ENCODE results near the gene MBD2. TPM values are rescaled to one million over a fixed set of nuclear protein-coding genes. Genes with fewer than 3 reads are reported as not detected.

MBD2 gene, protein sequence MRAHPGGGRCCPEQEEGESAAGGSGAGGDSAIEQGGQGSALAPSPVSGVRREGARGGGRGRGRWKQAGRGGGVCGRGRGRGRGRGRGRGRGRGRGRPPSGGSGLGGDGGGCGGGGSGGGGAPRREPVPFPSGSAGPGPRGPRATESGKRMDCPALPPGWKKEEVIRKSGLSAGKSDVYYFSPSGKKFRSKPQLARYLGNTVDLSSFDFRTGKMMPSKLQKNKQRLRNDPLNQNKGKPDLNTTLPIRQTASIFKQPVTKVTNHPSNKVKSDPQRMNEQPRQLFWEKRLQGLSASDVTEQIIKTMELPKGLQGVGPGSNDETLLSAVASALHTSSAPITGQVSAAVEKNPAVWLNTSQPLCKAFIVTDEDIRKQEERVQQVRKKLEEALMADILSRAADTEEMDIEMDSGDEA
- 10 to 100 TPM; 54.2 to 63.5 (median 59.5) TPM for total RNA-seq

DNA sequence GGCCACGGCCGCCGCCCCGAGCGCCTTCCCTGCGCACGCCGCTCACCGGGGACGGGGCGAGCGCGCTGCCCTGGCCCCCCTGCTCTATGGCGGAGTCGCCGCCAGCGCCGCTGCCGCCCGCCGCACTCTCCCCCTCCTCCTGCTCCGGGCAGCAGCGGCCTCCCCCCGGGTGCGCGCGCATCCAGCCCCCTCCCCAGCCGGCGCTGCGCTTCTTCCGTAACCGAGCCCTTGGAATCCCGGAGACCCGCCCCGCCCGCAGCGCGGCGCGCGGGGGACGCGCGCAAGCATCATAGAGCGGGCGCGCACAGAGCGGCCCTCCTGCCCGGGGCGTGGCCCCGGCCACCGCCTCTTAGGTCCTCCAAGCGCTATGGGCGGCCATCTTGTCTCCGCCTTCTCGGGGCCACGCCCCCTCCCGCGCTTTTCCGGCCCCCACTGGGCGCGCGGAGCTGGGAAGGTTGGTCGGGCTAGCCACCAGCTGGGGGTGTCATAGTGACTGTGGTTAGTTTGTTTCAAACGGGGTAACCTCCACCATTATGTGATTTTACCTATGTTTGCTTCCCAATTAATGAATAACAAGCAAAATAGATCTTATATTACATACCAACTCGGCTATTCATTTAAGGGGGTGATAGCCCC lies at the start of gene MBD2:
Gene MBD2 (minus strand): TSS at position 291 of the 636 bp plus-strand sequence. CDS start 110 bp downstream, at position 181.
- intact Hi-C loops (cut with DNase I; ENCODE audit: low total_unique reads), result no loop called here
- 0 to 1% methylated on average over 15 to 27 of the region's 66 CpGs for WGBS, 2 donors
- no peak for TF ChIP-seq POLR2A (IDR thresholded peaks at IDR 0.05)
- TF ChIP-seq, protein P1, sequence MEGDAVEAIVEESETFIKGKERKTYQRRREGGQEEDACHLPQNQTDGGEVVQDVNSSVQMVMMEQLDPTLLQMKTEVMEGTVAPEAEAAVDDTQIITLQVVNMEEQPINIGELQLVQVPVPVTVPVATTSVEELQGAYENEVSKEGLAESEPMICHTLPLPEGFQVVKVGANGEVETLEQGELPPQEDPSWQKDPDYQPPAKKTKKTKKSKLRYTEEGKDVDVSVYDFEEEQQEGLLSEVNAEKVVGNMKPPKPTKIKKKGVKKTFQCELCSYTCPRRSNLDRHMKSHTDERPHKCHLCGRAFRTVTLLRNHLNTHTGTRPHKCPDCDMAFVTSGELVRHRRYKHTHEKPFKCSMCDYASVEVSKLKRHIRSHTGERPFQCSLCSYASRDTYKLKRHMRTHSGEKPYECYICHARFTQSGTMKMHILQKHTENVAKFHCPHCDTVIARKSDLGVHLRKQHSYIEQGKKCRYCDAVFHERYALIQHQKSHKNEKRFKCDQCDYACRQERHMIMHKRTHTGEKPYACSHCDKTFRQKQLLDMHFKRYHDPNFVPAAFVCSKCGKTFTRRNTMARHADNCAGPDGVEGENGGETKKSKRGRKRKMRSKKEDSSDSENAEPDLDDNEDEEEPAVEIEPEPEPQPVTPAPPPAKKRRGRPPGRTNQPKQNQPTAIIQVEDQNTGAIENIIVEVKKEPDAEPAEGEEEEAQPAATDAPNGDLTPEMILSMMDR (IDR thresholded peaks at IDR 0.05), result no peak
- DNase-seq (ENCODE audit: low spot score in 2 of 2), result peak; percentile 93 to 98
- H3K4me3 ChIP-seq (ENCODE audit: low read depth, poor library complexity, severe bottlenecking), result peak within 1 kb of the TSS; percentile 65

DNA sequence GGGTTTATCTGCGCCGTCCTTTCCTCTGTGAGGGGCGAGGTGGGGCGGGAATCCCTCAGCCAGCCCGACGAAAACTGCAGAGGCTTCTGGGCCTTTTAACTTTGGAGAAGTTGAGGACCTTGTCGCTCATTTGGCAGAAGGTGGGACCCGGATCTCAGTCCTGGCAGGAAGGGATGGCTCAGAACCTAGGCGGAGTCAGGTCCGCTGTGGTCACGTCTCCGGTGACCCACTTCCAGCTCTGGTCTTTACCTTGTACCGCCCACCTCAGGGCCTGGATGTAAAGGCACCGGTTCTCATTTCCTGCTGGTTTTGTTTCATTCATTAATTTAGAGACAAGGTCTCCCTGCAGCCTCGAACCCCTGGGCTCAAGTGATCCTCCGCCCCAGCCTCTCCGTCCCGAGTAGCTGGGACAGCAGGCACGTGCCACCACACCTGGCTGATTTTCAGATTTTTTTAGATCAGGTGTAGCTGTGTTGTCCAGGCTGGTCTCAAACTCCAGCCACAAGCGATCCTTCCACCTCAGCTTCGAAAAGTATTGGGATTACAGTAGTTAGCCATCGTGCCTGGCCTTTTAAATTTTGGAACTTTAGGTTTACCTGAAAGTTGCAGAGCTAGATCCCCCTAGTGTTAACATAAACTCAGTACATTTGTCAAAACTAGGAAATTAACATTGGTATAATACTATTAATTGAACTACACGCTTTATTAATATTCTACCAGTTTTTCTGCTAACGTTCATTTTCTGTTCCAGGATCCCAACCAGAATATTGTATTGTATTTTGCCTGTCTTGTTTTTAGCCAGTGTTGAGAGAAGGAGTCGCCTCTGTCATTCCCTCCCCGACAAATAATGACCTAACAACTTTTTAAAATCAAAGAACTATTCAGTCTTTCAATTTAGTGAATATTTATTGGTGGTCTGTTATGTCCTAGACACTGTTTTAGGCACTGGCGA lies 45.7 kb upstream of the MBD2 start:
- peak overlapping the region; percentile 56 for H3K4me3 ChIP-seq (ENCODE audit: low read depth, poor library complexity, severe bottlenecking)
- TF ChIP-seq, protein P1 (IDR thresholded peaks at IDR 0.05), result no peak
- TF ChIP-seq POLR2A (IDR thresholded peaks at IDR 0.05), result no peak
- WGBS, 2 donors, result 8 to 9% methylated on average over 27 of the region's 27 CpGs
- DNase-seq (ENCODE audit: low spot score in 2 of 2), result peak; percentile 49 to 86
- intact Hi-C loops (cut with DNase I; ENCODE audit: low total_unique reads), result no loop called here

DNA sequence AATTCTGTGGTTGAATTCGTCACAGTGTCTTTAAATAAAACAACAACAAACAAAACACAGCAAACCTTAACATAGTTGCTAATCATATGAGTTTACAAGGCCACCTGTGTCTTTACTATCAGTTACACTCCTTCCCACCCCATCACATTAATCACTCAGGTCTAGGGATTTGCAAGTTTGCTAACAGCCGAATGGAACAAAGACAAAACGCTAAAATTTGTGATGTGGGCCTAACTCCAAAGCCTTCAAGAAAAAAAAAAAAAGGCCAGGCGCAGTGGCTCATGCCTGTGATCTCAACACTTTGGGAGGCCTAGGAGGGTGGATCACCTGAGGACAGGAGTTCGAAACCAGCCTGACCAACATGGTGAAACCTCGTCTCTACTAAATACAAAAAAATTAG lies 44.3 kb upstream of the MBD2 start:
- TF ChIP-seq POLR2A (IDR thresholded peaks at IDR 0.05), result no peak
- TF ChIP-seq, protein P1 (IDR thresholded peaks at IDR 0.05), result no peak
- H3K4me3 ChIP-seq (ENCODE audit: low read depth, poor library complexity, severe bottlenecking), result peak overlapping the region; percentile 56
- no peak for DNase-seq (ENCODE audit: low spot score in 2 of 2)
- intact Hi-C loops (cut with DNase I; ENCODE audit: low total_unique reads), result no loop called here
- WGBS, 2 donors, result 41 to 45% methylated on average over 6 of the region's 6 CpGs

DNA sequence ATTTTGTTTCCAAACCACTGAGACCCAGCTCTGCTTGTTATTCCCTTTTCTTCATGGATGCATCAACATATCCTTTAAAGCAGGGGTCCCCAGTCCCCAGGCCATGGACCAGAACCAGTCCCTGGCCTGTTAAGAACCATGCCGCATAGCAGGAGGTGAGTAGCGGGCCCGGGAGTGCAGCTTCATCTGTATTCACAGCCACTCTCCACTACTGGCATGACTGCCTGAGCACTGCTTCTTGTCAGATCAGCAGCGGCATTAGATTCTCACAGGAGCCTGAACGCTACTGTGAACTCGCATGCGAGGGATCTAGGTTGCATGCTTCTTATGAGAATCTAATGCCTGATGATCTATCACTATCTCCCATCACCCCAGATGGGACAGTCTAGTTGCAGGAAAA lies 43.2 kb upstream of the MBD2 start:
- no peak overlapping the region for H3K4me3 ChIP-seq (ENCODE audit: low read depth, poor library complexity, severe bottlenecking)
- 80 to 90% methylated on average over 7 of the region's 7 CpGs for WGBS, 2 donors
- DNase-seq (ENCODE audit: low spot score in 2 of 2), result no peak
- TF ChIP-seq, protein P1 (IDR thresholded peaks at IDR 0.05), result no peak
- TF ChIP-seq POLR2A (IDR thresholded peaks at IDR 0.05), result no peak
- intact Hi-C loops (cut with DNase I; ENCODE audit: low total_unique reads), result no loop called here

DNA sequence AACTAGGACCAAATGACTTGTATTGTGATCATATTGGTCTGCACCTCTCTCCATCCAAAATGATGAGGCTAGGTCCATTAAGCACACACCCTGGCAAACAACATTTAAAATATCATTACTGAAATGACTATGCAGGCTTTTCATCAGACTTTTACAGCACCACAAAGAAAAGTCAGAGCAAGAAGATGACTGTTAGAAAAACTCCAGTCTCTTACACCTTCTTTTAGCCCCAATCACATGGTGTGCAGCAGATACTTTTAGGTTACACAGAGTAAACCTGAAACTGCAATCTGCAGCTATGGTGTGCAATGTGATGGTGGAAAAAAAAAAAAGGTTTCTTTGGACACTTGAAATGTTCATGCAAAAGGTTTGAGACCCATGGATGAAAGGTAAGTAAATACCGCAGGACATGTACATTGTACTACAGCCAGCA lies 39.5 kb upstream of the MBD2 start:
- intact Hi-C loops (cut with DNase I; ENCODE audit: low total_unique reads), result no loop called here
- DNase-seq (ENCODE audit: low spot score in 2 of 2), result no peak
- no peak overlapping the region for H3K4me3 ChIP-seq (ENCODE audit: low read depth, poor library complexity, severe bottlenecking)
- 42 to 52% methylated on average over 1 of the region's 1 CpG for WGBS, 2 donors
- no peak for TF ChIP-seq POLR2A (IDR thresholded peaks at IDR 0.05)
- TF ChIP-seq, protein P1 (IDR thresholded peaks at IDR 0.05), result no peak
